Stimulated activated CD4-positive, alpha-beta T cell treated with anti-CD3 and anti-CD28 coated beads, Interleukin-2, amount 100 ng/mL, for 4 hours (primary cell): ENCODE measurements around the gene GAS6.

Experiments used
- DNase-seq: peaks from one replicate; pipeline ENCODE4 v3.0.0-alpha.2; 2020; ENCODE audit warnings: low read depth

Gene GAS6

GRCh38 chr13:113819731-113820715, 43.9 kb downstream of the GAS6 start:
- no peak for DNase-seq

GRCh38 chr13:113819341-113819730, 44.5 kb downstream of the GAS6 start:
- no peak for DNase-seq

- no peak for DNase-seq
Measured at GRCh38 chr13:113818700-113819295, 45.1 kb downstream of the GAS6 start.

GRCh38 chr13:113817860-113818691, 45.8 kb downstream of the GAS6 start:
- DNase-seq, result no peak

GRCh38 chr13:113816946-113817859, 46.7 kb downstream of the GAS6 start:
- peak; percentile 72 for DNase-seq

- no peak for DNase-seq
Measured at GRCh38 chr13:113816254-113816929, 47.5 kb downstream of the GAS6 start.

- no peak for DNase-seq
Measured at GRCh38 chr13:113815151-113816058, 48.5 kb downstream of the GAS6 start.

GRCh38 chr13:113814435-113814821, 49.4 kb downstream of the GAS6 start:
- no peak for DNase-seq

GRCh38 chr13:113813749-113814434, 50.0 kb downstream of the GAS6 start:
- no peak for DNase-seq

- no peak for DNase-seq
Measured at GRCh38 chr13:113813070-113813748, 50.7 kb downstream of the GAS6 start.

- no peak for DNase-seq
Measured at GRCh38 chr13:113812178-113813040, 51.5 kb downstream of the GAS6 start.

- no peak for DNase-seq
Measured at GRCh38 chr13:113811081-113811928, 52.6 kb downstream of the GAS6 start.

GRCh38 chr13:113810640-113811039, 53.2 kb downstream of the GAS6 start:
- DNase-seq, result no peak

- DNase-seq, result no peak
Measured at GRCh38 chr13:113809934-113810333, 53.9 kb downstream of the GAS6 start.

- no peak for DNase-seq
Measured at GRCh38 chr13:113808058-113808834, 55.6 kb downstream of the GAS6 start.

GRCh38 chr13:113806526-113806925, 57.4 kb downstream of the GAS6 start:
- DNase-seq, result no peak
